Liver (tissue), 9 donors: ENCODE measurements around the gene NTN1. TPM values are rescaled to one million over a fixed set of nuclear protein-coding genes. Genes with fewer than 3 reads are reported as not detected.

ENCODE experiments used
- DNase-seq: peaks from one replicate; pipeline ENCODE4 v3.0.0-alpha.2; 2017; ENCODE audit warnings: low spot score
- H3K27ac ChIP-seq, 2 donors: one replicate each; pipeline ENCODE4 v1.7.0; 2013; ENCODE audit warnings: inconsistent platforms in 2 of 2, low read length in 2 of 2, control low read depth in 1 of 2, low read depth in 1 of 2, mild to moderate bottlenecking in 1 of 2
- H3K27me3 ChIP-seq, 4 donors: one replicate each; pipeline versions ENCODE4 v1.6.1 to v1.7.0; 2013; ENCODE audit warnings: low read length in 3 of 4, inconsistent platforms in 1 of 4, mild to moderate bottlenecking in 1 of 4, moderate library complexity in 1 of 4; ENCODE audit not compliant: control insufficient read depth in 4 of 4, insufficient read depth in 4 of 4
- H3K36me3 ChIP-seq, 4 donors: one replicate each; pipeline versions ENCODE4 v1.6.1 to v1.7.0; 2013; ENCODE audit warnings: low read length in 3 of 4, mild to moderate bottlenecking in 3 of 4, low read depth in 1 of 4, moderate library complexity in 1 of 4; ENCODE audit not compliant: control insufficient read depth in 4 of 4, insufficient read depth in 3 of 4
- H3K4me1 ChIP-seq, 4 donors: one replicate each; pipeline versions ENCODE4 v1.6.1 to v1.7.0; 2013; ENCODE audit warnings: low read length in 3 of 4, mild to moderate bottlenecking in 3 of 4, moderate library complexity in 1 of 4; ENCODE audit not compliant: control insufficient read depth in 4 of 4, insufficient read depth in 4 of 4
- H3K4me3 ChIP-seq, 3 donors: one replicate each; pipeline versions ENCODE4 v1.6.1 to v1.7.0; 2013; ENCODE audit warnings: low read length in 3 of 3, control low read depth in 1 of 3, low read depth in 1 of 3, mild to moderate bottlenecking in 1 of 3
- H3K9ac ChIP-seq, 2 donors: one replicate each; pipeline ENCODE4 v1.7.0; 2013; ENCODE audit warnings: low read length in 2 of 2, mild to moderate bottlenecking in 2 of 2, moderate library complexity in 2 of 2, control low read depth in 1 of 2, low read depth in 1 of 2
- H3K9me3 ChIP-seq, 4 donors: one replicate each; pipeline versions ENCODE4 v1.6.1 to v1.7.0; 2013; ENCODE audit warnings: low read length in 3 of 4; ENCODE audit not compliant: control insufficient read depth in 4 of 4
- ATF3 ChIP-seq: IDR thresholded peaks from 2 replicates; pipeline ENCODE4 v1.6.1; 2016; ENCODE audit warnings: antibody characterized with exemption
- CTCF ChIP-seq: fragments of 150-350 bp; IDR thresholded peaks from 2 replicates; pipeline ENCODE4 v1.5.1; 2017; ENCODE audit warnings: improper control_type of control experiment, low read depth, low read length; ENCODE audit not compliant: missing input control
- EGR1 ChIP-seq, 2 donors: IDR thresholded peaks; 2 replicates each; pipeline ENCODE4 v1.6.1; 2016 to 2018; ENCODE audit warnings: antibody characterized with exemption in 2 of 2, low read depth in 2 of 2
- FOXA1 ChIP-seq: IDR thresholded peaks from 2 replicates; pipeline ENCODE4 v1.6.1; 2016; ENCODE audit warnings: antibody characterized with exemption
- FOXA2 ChIP-seq: IDR thresholded peaks from 2 replicates; pipeline ENCODE4 v1.6.1; 2016; ENCODE audit warnings: antibody characterized with exemption
- GABPA ChIP-seq, 2 donors: IDR thresholded peaks in 1 of 2; conservative IDR thresholded peaks in 1 of 2; 2 replicates each; pipeline ENCODE4 v1.6.1; 2016; ENCODE audit warnings: antibody characterized with exemption in 2 of 2, mild to moderate bottlenecking in 1 of 2, moderate library complexity in 1 of 2
- HNF4A ChIP-seq, 2 donors: conservative IDR thresholded peaks; 2 replicates each; pipeline ENCODE4 v1.6.1; 2016; ENCODE audit warnings: antibody characterized with exemption in 2 of 2, mild to moderate bottlenecking in 2 of 2
- HNF4G ChIP-seq: IDR thresholded peaks from 2 replicates; pipeline ENCODE4 v1.6.1; 2016; ENCODE audit warnings: antibody characterized with exemption
- JUND ChIP-seq, 2 donors: IDR thresholded peaks; 2 replicates each; pipeline ENCODE4 v1.6.1; 2016; ENCODE audit warnings: antibody characterized with exemption in 2 of 2
- MAX ChIP-seq: IDR thresholded peaks from 2 replicates; pipeline ENCODE4 v1.6.1; 2016; ENCODE audit warnings: antibody characterized with exemption
- NR2F2 ChIP-seq: IDR thresholded peaks from 2 replicates; pipeline ENCODE4 v1.6.1; 2016; ENCODE audit warnings: antibody characterized with exemption
- RAD21 ChIP-seq, 2 donors: IDR thresholded peaks; 2 replicates each; pipeline ENCODE4 v1.6.1; 2016; ENCODE audit warnings: antibody characterized with exemption in 2 of 2, mild to moderate bottlenecking in 2 of 2
- REST ChIP-seq: IDR thresholded peaks from 2 replicates; pipeline ENCODE4 v1.6.1; 2016; ENCODE audit warnings: antibody characterized with exemption, mild to moderate bottlenecking
- RXRA ChIP-seq, 2 donors: IDR thresholded peaks; 2 replicates each; pipeline ENCODE4 v1.6.1; 2017 to 2018; ENCODE audit warnings: antibody characterized with exemption in 2 of 2, mild to moderate bottlenecking in 1 of 2
- SP1 ChIP-seq: IDR thresholded peaks from 2 replicates; pipeline ENCODE4 v1.6.1; 2018; ENCODE audit warnings: antibody characterized with exemption, mild to moderate bottlenecking
- TAF1 ChIP-seq: conservative IDR thresholded peaks from 2 replicates; pipeline ENCODE4 v1.6.1; 2016; ENCODE audit warnings: antibody characterized with exemption, mild to moderate bottlenecking
- YY1 ChIP-seq: IDR thresholded peaks from 2 replicates; pipeline ENCODE4 v1.6.1; 2016; ENCODE audit warnings: antibody characterized with exemption, mild to moderate bottlenecking
- ZBTB33 ChIP-seq: IDR thresholded peaks from 2 replicates; pipeline ENCODE4 v1.6.1; 2016; ENCODE audit warnings: antibody characterized with exemption
- WGBS: extraction: QIAGEN DNeasy Blood & Tissue Kit; methylation state at CpG from one replicate; pipeline ENCODE4 v1.1.7; 2013; 5-methylcytosine and 5-hydroxymethylcytosine counted together
- polyA plus RNA-seq, 2 donors: library from polyadenylated mRNA; stranded (reverse) in 1 of 2; unstranded in 1 of 2; fragments of 200-250 nt in 1 of 2; fragments of >200 nt in 1 of 2; fragmentation: Nextera tagmentation in 1 of 2; extraction: Ambion mirVana in 1 of 2; gene quantifications; one replicate each; pipeline versions ENCODE4 v1.2.1 to v1.2.3, GENCODE V29; 2013 to 2015
- total RNA-seq, 2 donors: library from RNA; depleted of rRNA; stranded (reverse); fragments of >200 nt; gene quantifications; one replicate each; pipeline ENCODE4 v1.2.3, GENCODE V29; 2014
- donor health status: healthy.
- donor health status: healthy.
- donor health status: healthy.
- donor health status: healthy.
- donor health status: healthy.

Gene NTN1
- total and polyA plus RNA-seq, 4 donors = 0.14 to 8.7 (median 4.3) TPM

- no peak for TF ChIP-seq YY1
- TF ChIP-seq SP1 = no peak
- no peak for TF ChIP-seq ZBTB33
- no peaks in the 10 kb centered on the region for H3K4me1 ChIP-seq
- no peak overlapping the region for H3K4me3 ChIP-seq
- no peak for DNase-seq
- no peaks in the 10 kb centered on the region for H3K36me3 ChIP-seq
- no peak overlapping the region for H3K27ac ChIP-seq
- 76% methylated on average over 15 of the region's 15 CpGs for WGBS
- no peak overlapping the region for H3K9ac ChIP-seq
- no peaks in the 10 kb centered on the region for H3K27me3 ChIP-seq
- no peaks in the 10 kb centered on the region for H3K9me3 ChIP-seq
Observed at GRCh38 chr17:9230346-9230745, 209.0 kb downstream of the NTN1 start.

- 95% methylated on average over 11 of the region's 11 CpGs for WGBS
- Histone ChIP-seq H3K9me3 (no peaks in the 10 kb centered on the region), H3K4me3 (no peak overlapping the region), H3K36me3 (no peaks in the 10 kb centered on the region), H3K27ac (no peak overlapping the region), H3K27me3 (no peaks in the 10 kb centered on the region), H3K9ac (no peak overlapping the region), H3K4me1 (no peaks in the 10 kb centered on the region)
- TF ChIP-seq NR2F2 = no peak
- TF ChIP-seq RXRA (IDR thresholded peaks at IDR 0.05) = no peak
- no peak for TF ChIP-seq GABPA (IDR thresholded peaks at IDR 0.05 in 1 of 2, conservative IDR thresholded peaks at IDR 0.05 in 1 of 2)
- no peak for TF ChIP-seq YY1
- no peak for TF ChIP-seq TAF1
- no peak for TF ChIP-seq RAD21 (IDR thresholded peaks at IDR 0.05)
- no peak for TF ChIP-seq HNF4G
- no peak for TF ChIP-seq EGR1 (IDR thresholded peaks at IDR 0.05; ENCODE audit: low read depth in 2 of 2)
- no peak for TF ChIP-seq MAX
- no peak for TF ChIP-seq ZBTB33
- no peak for TF ChIP-seq FOXA2
- TF ChIP-seq CTCF = no peak
- TF ChIP-seq FOXA1 = no peak
- TF ChIP-seq HNF4A (conservative IDR thresholded peaks at IDR 0.05) = no peak
- no peak for TF ChIP-seq SP1
- TF ChIP-seq JUND (IDR thresholded peaks at IDR 0.05) = no peak
- TF ChIP-seq ATF3 = no peak
- no peak for TF ChIP-seq REST
- DNase-seq = no peak
Observed at GRCh38 chr17:9230861-9231260, 209.6 kb downstream of the NTN1 start.
